GM06990 (cell line): ENCODE measurements around the gene FAM120C.

Experiments
- DNase-seq: peaks from one replicate; pipeline ENCODE4 v3.0.0-alpha.2; 2011; ENCODE audit not compliant: insufficient read length; ENCODE audit errors: extremely low read depth
- H3K27me3 ChIP-seq: replicated peaks from 2 replicates; pipeline ENCODE4 v1.6.0; 2011; ENCODE audit warnings: low read length; ENCODE audit not compliant: control insufficient read depth, insufficient read depth
- H3K36me3 ChIP-seq: 2 replicates; pipeline ENCODE4 v1.5.1; 2011; ENCODE audit warnings: low read length; ENCODE audit not compliant: control insufficient read depth, insufficient read depth
- H3K4me3 ChIP-seq: replicated peaks from 2 replicates; pipeline ENCODE4 v1.5.1; 2011; ENCODE audit warnings: low read depth, mild to moderate bottlenecking, control low read depth, low read length
- CTCF ChIP-seq: IDR thresholded peaks from 2 replicates; pipeline ENCODE4 v1.5.1; 2011; ENCODE audit warnings: low read length, control low read depth, mild to moderate bottlenecking, inconsistent platforms; ENCODE audit not compliant: insufficient read depth, poor library complexity, severe bottlenecking

The FAM120C gene

GRCh38 chrX:54134269-54134668 lies 48.8 kb downstream of the FAM120C start:
- Histone ChIP-seq H3K4me3 (no peak overlapping the region), H3K36me3 (no peaks in the 10 kb centered on the region), H3K27me3 (no peaks in the 10 kb centered on the region)
- TF ChIP-seq CTCF = no peak
- DNase-seq = no peak

- no peak for TF ChIP-seq CTCF
- DNase-seq = no peak
- Histone ChIP-seq H3K36me3 (no peaks in the 10 kb centered on the region), H3K27me3 (no peaks in the 10 kb centered on the region), H3K4me3 (no peak overlapping the region)
Observed at GRCh38 chrX:54116391-54116790, 66.7 kb downstream of the FAM120C start.

GRCh38 chrX:54093571-54093970 lies 89.5 kb downstream of the FAM120C start:
- Histone ChIP-seq H3K27me3 (no peaks in the 10 kb centered on the region), H3K36me3 (no peaks in the 10 kb centered on the region), H3K4me3 (no peak overlapping the region)
- no peak for DNase-seq
- no peak for TF ChIP-seq CTCF

GRCh38 chrX:54093159-54093558 lies 89.9 kb downstream of the FAM120C start:
- H3K27me3 ChIP-seq = no peaks in the 10 kb centered on the region

GRCh38 chrX:54090880-54091279 lies 92.2 kb downstream of the FAM120C start:
- TF ChIP-seq CTCF = no peak
- Histone ChIP-seq H3K36me3 (no peaks in the 10 kb centered on the region), H3K27me3 (no peaks in the 10 kb centered on the region)

More at GRCh38 chrX:54093159-54093558, 89.9 kb downstream of the FAM120C start:
- no peak for TF ChIP-seq CTCF
- no peak for DNase-seq
- no peaks in the 10 kb centered on the region for H3K36me3 ChIP-seq
- H3K4me3 ChIP-seq = no peak overlapping the region

GRCh38 chrX:54089191-54089590 lies 93.9 kb downstream of the FAM120C start:
- Histone ChIP-seq H3K4me3 (no peak overlapping the region), H3K36me3 (no peaks in the 10 kb centered on the region), H3K27me3 (no peaks in the 10 kb centered on the region)
- TF ChIP-seq CTCF = no peak
- DNase-seq = no peak

More at GRCh38 chrX:54090880-54091279, 92.2 kb downstream of the FAM120C start:
- H3K4me3 ChIP-seq = no peak overlapping the region
- no peak for DNase-seq
